Measurements from ENCODE around the gene HS3ST4.

DNA sequence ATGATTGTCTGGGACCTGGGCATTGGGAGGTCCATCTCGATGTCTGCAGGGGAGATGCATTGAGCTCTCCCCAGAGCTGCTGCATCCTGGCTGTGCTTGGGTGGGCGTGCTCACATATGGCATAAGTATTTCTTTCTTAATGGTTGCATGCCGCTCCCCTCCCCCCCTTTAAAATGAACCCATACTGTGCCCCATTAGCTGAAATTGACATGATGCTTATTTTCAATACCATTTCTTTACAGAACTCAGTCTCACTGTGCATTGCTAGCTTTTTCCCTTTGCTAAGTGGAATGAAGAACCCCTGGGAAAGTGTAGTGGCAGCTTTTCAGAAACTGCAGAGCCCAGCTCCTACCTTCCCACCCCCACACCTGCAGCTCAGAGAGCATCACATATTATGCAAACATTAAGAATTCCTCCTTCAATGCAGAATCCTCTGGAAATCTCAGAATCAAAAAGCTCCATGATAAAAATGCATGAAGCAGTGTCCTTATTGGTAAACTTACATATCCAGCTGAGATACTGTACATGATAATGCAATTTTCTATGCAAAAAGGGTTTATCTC lies 56.4 kb downstream of the HS3ST4 start:
- TF ChIP-seq FOSL1 (IDR thresholded peaks at IDR 0.05; ENCODE audit: low read depth) (no peak), TCF7L2 (IDR thresholded peaks at IDR 0.05; ENCODE audit: borderline replicate concordance, extremely low read depth, insufficient read depth, insufficient read length) (no peak), MAX (IDR thresholded peaks at IDR 0.05) (no peak), YY1 (IDR thresholded peaks at IDR 0.05; ENCODE audit: extremely low read depth, insufficient replicate concordance, low read depth, low read length) (no peak), EGR1 (IDR thresholded peaks at IDR 0.05; ENCODE audit: low read depth) (no peak), POLR2A (IDR thresholded peaks at IDR 0.05; ENCODE audit: borderline replicate concordance, extremely low read depth, insufficient read depth, insufficient read length) (no peak), RAD21 (IDR thresholded peaks at IDR 0.05; ENCODE audit: low read depth) (no peak)
- TF ChIP-seq, protein P1, sequence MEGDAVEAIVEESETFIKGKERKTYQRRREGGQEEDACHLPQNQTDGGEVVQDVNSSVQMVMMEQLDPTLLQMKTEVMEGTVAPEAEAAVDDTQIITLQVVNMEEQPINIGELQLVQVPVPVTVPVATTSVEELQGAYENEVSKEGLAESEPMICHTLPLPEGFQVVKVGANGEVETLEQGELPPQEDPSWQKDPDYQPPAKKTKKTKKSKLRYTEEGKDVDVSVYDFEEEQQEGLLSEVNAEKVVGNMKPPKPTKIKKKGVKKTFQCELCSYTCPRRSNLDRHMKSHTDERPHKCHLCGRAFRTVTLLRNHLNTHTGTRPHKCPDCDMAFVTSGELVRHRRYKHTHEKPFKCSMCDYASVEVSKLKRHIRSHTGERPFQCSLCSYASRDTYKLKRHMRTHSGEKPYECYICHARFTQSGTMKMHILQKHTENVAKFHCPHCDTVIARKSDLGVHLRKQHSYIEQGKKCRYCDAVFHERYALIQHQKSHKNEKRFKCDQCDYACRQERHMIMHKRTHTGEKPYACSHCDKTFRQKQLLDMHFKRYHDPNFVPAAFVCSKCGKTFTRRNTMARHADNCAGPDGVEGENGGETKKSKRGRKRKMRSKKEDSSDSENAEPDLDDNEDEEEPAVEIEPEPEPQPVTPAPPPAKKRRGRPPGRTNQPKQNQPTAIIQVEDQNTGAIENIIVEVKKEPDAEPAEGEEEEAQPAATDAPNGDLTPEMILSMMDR (IDR thresholded peaks at IDR 0.05 in 2 of 3, conservative IDR thresholded peaks at IDR 0.05 in 1 of 3; ENCODE audit: borderline replicate concordance in 1 of 3, insufficient read depth in 1 of 3, low read depth in 2 of 3, low read length in 2 of 3): no peak

All from HCT116 (cell line).